ENCODE data around the gene SP140L.
"Not testable (repeated sequence)": the region's sequence is repeated elsewhere in the genome, so short reads cannot be mapped to it uniquely, and the experiment has no call there.

The SP140L gene

DNA sequence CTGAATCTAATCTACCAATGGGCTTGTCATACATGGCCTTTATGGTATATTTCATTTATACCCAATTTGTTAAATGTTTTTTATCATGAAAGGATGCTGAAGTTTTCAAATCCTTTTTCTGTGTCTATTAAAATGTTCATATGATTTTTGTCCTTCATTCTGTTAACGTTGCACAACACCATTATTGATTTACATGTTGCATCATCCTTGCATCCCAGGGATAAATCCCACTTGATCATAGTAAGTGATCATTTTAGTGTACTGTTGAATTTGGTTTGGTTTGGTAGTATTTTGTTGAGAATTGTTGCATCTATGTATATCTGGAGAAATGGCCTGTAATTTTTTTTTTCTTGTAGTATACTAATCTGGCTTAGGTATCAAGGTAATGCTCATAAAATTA is 98.4 kb downstream of the SP140L start:
- no peak for DNase-seq

- DNase-seq, result no peak
These were observed 102.5 kb downstream of the SP140L start for GRCh38 chr2:230429513-230429912.

DNA sequence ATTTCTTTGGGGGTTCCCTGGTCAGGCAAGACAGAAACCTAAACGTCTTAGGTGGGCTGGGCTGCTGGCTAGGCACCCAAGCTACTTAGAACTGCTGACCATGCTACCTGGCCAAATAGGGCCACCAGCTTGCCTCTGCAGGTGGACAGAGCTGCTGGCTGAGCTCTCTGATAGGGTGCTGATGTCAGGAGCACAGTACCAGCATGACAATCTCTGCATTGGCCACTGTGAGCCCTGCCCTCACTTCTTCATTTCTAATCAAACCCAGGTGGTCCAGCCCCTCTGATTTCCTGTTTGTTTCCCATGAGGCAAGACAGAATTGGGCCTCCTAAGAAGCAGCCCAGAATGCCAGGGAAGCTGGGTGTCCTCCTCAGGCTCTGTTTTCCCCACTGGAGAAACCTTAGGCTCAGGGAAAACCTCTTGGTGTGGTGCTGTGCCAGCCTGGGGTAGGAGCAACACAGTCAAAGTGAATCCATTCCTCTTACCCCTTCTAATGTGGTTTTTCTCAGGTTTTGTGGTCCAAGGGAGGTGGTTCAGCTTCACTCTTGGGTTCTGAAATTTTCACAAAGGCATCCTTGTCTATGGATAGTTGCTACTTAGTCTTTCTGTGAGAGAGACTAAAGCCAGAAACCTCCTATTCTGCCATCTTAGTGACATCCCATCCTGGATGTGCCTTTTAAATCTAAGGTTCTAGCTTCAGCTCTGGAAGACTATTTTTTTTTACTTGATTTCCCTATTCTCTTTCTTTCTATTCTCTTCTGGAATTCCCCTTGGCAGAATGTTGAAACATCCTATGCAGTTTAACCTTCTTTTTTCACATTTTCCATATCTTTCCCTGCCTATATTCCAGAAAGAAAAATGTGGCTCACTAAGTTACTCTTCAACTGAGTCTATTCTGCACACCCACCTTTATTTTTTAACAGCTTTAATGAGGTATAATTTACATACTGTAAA is 104.2 kb downstream of the SP140L start:
- DNase-seq, result peak; percentile 44

- DNase-seq, result peak; percentile 79
These were observed 107.8 kb downstream of the SP140L start for GRCh38 chr2:230434677-230435324.

DNA sequence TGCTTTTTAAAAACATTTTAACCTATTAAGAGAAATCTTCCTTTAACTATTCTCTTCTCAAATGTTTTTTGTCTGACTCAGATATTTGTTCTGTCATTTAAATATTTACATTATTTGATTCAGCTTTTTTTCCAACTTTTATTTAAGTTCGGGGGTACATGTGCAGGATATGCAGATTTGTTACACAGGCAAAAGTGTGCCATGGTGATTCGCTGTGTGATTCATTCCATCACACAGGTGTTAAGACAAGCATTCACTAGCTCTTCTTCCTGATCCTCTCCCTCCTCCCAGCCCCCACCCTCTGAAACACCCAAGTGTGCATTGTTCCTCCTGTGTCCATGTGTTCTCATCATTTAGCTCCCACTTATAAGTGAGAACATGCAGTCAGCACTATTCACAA is 108.4 kb downstream of the SP140L start:
- DNase-seq, result no peak

DNA sequence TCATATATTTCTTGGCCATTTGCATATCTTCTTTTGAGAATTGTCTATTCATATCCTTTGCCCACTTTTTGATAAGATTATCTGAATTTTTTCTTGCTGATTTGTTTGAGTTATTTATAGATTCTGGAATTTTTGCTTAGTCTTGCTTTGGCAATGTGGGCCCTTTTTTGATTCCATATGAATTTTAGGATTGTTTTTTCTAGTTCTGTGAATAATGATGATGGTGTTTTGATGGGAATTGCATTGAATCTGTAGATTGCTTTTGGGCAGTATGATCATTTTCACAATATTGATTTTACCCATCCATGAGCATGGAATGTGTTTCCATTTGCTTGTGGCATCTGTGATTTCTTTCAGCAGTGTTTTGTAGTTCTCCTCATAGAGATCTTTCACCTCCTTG is 112.1 kb downstream of the SP140L start:
- DNase-seq, result not testable (repeated sequence)

GRCh38 chr2:230439590-230439989 is 112.6 kb downstream of the SP140L start:
- DNase-seq, result peak; percentile 61

DNA sequence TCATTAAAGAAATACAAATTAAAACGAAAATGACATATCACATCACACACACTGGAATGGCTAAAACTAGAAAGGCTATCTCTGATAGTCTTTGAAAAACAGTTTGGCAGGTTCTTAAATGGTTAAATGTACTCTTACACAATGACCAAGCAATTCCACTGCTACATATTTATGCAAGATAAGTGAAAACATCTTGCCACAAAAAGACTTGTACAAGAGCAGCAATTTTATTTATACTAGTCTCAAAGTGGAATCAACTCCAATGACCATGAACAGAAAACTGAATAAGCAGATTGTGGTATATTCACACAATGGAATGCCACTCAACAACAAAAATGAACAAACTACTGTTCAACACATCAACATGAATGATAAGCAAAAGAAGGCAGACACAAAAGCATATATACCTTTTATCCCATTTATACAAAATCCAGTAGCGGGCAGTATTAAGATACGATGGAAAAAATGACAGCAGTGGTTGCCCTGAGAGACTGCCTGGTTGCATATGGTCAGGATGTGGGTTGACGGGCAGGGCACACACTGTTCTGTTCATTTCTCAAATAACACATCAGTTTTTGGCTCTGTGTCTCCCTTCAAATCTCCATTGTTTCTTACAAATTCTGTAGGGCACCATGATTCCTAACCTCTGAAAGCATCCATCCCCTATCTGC is 114.4 kb downstream of the SP140L start:
- DNase-seq, result no peak

DNA sequence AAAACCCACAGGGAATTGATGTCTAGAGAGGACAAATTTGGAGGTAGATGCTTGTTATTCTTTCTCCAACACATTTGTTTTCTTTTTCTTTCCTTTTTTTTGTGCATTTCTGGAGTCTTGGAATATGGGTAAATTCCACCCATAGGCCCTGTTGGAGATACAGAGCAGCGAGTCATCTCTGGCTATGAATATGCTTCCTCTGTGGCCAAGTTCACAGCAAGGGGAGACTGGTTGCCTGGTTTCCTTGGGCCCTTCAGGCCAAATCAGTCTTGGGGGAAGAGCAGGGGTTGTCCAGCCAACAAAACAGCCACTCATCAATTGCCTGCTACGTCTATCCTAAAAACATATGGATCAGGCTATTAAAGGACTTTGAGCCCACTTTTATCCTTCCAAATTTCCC is 116.5 kb downstream of the SP140L start:
- DNase-seq, result peak; percentile 33

GRCh38 chr2:230444832-230445231 is 117.8 kb downstream of the SP140L start:
- DNase-seq, result no peak

DNA sequence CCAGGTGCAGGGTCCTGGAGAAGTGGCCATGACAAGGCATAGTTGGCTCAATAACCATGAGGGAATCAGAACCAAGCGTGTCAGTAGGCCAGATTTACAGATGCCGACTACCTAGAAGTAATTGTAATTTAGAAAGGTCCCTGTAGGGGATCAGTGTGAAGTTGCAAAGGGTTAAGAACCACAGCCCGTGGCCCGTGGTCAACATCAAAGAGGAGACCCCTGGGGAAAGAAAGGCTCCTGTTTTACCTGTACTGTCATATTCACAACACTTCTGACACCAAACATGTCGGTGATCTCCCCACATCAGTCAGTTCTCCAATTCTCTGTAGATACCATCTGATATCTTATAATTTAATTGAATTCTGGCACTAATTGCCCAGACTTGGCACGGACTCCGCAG is 120.0 kb downstream of the SP140L start:
- DNase-seq, result no peak

GRCh38 chr2:230447455-230448451 is 120.8 kb downstream of the SP140L start:
- peak; percentile 45 for DNase-seq

DNA sequence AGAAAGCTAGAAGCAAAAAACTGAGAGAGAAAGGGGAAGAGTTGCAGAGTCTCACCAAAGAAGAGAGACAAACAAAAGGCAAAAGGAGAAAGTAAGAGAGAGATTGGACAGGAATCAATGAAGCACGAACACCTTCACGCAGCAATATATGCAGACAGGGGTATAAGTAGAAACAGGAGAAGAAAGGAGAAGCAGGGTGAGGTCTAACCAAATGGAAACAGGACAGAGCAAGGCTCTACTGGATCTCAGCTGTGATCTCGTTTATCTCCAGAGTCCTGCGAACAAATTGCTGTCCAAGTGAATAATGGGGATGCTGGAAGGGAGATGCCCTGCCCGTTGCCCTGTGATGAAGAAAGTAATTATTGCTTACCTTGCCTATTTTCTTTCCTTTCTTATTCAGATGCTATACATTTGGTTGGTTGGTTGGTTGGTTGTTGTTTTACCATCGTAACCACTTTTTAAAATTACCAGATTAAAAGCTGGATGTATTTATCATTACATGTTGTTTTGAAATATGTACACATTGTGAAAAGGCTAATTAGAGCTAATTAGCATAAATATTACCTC is 123.0 kb downstream of the SP140L start:
- no peak for DNase-seq

DNA sequence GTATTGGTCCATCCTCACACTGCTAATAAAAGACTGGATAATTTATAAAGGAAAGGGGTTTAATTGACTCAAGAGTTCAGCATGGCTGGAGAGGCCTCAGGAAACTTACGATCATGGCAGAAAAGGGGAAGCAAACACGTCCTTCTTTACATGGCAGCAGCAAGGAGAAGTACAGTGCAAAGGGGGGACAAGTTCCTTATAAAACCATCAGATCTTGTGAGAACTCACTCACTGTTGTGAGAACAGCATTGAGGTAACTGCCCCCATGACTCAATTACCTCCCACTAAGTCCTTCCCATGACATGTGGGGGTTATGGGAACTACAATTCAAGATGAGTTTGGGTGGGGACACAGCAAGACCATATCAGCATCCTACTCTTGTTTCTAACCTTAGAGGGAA is 126.0 kb downstream of the SP140L start:
- peak; percentile 34 for DNase-seq

All from suppressor macrophage treated with lipopolysaccharide for 4 hours (primary cell).